ENCODE measurements around the gene PSME3IP1. TPM values are rescaled to one million over a fixed set of nuclear protein-coding genes. Genes with fewer than 3 reads are reported as not detected.

Gene PSME3IP1
- total and polyA plus RNA-seq, 2 donors from 2014 or later, result 79.1 to 84.6 TPM

DNA sequence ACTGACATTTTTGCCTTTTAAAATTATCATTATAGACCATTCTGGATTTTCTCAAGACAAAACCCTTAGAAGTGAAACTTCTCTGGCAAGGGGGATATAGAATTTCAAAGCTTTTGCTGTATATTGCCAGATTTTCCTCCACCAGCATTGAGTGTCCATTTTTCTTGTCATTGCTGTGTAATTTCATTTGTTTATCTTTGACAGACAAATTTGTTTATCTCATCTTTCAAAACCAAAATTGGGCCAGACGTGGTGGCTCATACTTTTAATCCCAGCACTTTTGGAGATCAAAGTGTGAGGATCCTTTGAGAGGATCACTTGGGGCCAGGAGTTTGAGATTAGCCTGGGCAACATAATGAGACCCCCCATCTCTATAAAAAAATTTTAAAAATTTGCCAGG lies 43.2 kb upstream of the PSME3IP1 start:
- H3K36me3 ChIP-seq (ENCODE audit: control insufficient read depth in 2 of 3, insufficient read depth in 3 of 3, low read length in 3 of 3), result peaks cover 14 to 49% (median 35%) of the 10 kb centered on the region in 3 donors
- H3K9ac ChIP-seq (ENCODE audit: low read length in 3 of 3), result no peak overlapping the region
- H3K9me3 ChIP-seq (ENCODE audit: control insufficient read depth in 2 of 3, insufficient read depth in 1 of 3, low read length in 3 of 3), result no peaks in the 10 kb centered on the region
- H3K4me3 ChIP-seq (ENCODE audit: low read length in 3 of 3), result no peak overlapping the region
- intact Hi-C loops (cut with DNase I), result no loop called here
- DNase-seq (no peak), FAIRE-seq (no peak)
- TF ChIP-seq, protein P1, sequence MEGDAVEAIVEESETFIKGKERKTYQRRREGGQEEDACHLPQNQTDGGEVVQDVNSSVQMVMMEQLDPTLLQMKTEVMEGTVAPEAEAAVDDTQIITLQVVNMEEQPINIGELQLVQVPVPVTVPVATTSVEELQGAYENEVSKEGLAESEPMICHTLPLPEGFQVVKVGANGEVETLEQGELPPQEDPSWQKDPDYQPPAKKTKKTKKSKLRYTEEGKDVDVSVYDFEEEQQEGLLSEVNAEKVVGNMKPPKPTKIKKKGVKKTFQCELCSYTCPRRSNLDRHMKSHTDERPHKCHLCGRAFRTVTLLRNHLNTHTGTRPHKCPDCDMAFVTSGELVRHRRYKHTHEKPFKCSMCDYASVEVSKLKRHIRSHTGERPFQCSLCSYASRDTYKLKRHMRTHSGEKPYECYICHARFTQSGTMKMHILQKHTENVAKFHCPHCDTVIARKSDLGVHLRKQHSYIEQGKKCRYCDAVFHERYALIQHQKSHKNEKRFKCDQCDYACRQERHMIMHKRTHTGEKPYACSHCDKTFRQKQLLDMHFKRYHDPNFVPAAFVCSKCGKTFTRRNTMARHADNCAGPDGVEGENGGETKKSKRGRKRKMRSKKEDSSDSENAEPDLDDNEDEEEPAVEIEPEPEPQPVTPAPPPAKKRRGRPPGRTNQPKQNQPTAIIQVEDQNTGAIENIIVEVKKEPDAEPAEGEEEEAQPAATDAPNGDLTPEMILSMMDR (IDR thresholded peaks at IDR 0.05; ENCODE audit: borderline replicate concordance, extremely low read depth, insufficient read depth), result no peak
- no peak overlapping the region for H3K27ac ChIP-seq (ENCODE audit: low read depth in 2 of 2, low read length in 2 of 2)
- no peaks in the 10 kb centered on the region for H3K27me3 ChIP-seq (ENCODE audit: control insufficient read depth, insufficient read depth, low read length)
- H3K4me1 ChIP-seq (ENCODE audit: control insufficient read depth in 2 of 3, insufficient read depth in 2 of 3, low read depth in 1 of 3, low read length in 3 of 3), result no peaks in the 10 kb centered on the region

DNA sequence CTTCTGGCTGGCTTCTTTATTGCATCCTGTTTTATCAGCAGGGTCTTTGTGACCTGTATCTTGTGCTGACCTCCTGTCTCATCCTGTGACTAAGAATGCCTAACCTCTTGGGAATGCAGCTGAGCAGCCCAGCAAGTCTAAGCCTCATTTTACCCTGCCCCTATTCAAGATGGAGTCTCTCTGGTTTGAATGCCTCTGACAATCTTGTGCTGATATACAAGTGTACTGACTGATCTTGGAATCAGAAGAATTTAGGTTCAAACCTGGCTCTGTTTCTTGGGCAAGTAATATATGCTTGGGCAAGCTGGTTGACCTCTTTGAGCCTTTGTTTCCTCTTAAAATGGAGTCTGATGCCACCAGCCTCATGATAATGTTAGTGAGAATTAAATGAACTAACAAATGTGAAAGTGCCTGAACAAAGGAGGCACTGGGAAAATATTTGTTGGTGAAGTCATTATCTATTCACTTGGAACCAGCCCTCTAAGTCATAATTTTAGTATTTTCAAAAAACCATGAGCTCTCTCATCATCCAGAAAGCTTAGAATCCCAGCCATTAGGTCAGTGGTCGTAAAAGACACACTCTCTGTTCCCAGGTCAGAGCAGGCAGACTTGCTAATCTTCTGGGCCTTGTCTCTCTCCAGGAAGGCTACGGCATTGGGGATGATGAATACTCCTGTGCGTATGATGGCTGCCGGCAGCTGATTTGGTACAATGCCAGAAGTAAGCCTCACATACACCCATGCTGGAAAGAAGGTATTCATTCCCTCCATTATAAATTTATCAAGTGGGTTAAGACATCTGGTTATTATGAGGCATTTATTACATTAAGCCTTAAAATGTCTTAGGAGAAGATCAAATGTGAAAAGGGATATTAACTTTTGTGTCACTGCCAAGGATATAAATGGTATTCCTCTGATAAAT lies 41.1 kb upstream of the PSME3IP1 start:
- intact Hi-C loops (cut with DNase I), result no loop called here
- no peaks in the 10 kb centered on the region for H3K4me1 ChIP-seq (ENCODE audit: control insufficient read depth in 2 of 3, insufficient read depth in 2 of 3, low read depth in 1 of 3, low read length in 3 of 3)
- H3K9me3 ChIP-seq (ENCODE audit: control insufficient read depth in 2 of 3, insufficient read depth in 1 of 3, low read length in 3 of 3), result no peaks in the 10 kb centered on the region
- no peak overlapping the region for H3K9ac ChIP-seq (ENCODE audit: low read length in 3 of 3)
- FAIRE-seq (no peak), DNase-seq (no peak)
- TF ChIP-seq, protein P1 (IDR thresholded peaks at IDR 0.05; ENCODE audit: borderline replicate concordance, extremely low read depth, insufficient read depth), result no peak
- no peaks in the 10 kb centered on the region for H3K27me3 ChIP-seq (ENCODE audit: control insufficient read depth, insufficient read depth, low read length)
- peaks cover 11 to 45% (median 29%) of the 10 kb centered on the region in 3 donors for H3K36me3 ChIP-seq (ENCODE audit: control insufficient read depth in 2 of 3, insufficient read depth in 3 of 3, low read length in 3 of 3)
- H3K4me3 ChIP-seq (ENCODE audit: low read length in 3 of 3), result no peak overlapping the region
- no peak overlapping the region for H3K27ac ChIP-seq (ENCODE audit: low read depth in 2 of 2, low read length in 2 of 2)

DNA sequence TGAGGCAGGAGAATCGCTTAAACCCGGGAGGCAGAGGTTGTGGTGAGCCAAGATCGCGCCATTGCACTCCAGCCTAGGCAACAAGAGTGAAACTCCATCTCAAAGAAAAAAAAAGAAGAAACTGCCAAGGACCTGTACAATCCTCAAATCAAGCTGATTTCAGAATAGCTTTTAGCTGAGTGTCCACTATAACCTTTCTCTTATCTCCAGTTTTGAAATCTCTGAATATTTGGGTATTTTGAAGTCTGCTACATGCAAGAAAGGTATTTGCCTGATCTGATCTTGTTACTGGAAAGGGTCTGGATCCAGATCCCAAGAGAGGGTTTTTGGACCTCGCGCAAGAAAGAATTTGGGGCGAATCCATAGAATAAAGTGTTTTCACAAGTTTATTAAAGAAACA lies 40.1 kb upstream of the PSME3IP1 start:
- H3K27me3 ChIP-seq (ENCODE audit: control insufficient read depth, insufficient read depth, low read length), result no peaks in the 10 kb centered on the region
- no peaks in the 10 kb centered on the region for H3K4me1 ChIP-seq (ENCODE audit: control insufficient read depth in 2 of 3, insufficient read depth in 2 of 3, low read depth in 1 of 3, low read length in 3 of 3)
- FAIRE-seq (no peak), DNase-seq (no peak)
- no peak overlapping the region for H3K4me3 ChIP-seq (ENCODE audit: low read length in 3 of 3)
- H3K27ac ChIP-seq (ENCODE audit: low read depth in 2 of 2, low read length in 2 of 2), result no peak overlapping the region
- intact Hi-C loops (cut with DNase I), result no loop called here
- H3K36me3 ChIP-seq (ENCODE audit: control insufficient read depth in 2 of 3, insufficient read depth in 3 of 3, low read length in 3 of 3), result peaks cover 11 to 46% (median 31%) of the 10 kb centered on the region in 3 donors
- H3K9ac ChIP-seq (ENCODE audit: low read length in 3 of 3), result no peak overlapping the region
- TF ChIP-seq, protein P1 (IDR thresholded peaks at IDR 0.05; ENCODE audit: borderline replicate concordance, extremely low read depth, insufficient read depth), result no peak
- H3K9me3 ChIP-seq (ENCODE audit: control insufficient read depth in 2 of 3, insufficient read depth in 1 of 3, low read length in 3 of 3), result no peaks in the 10 kb centered on the region

All from kidney (tissue), 14 donors.